Activated CD4-positive, alpha-beta T cell treated with anti-CD3 and anti-CD28 coated beads, Interleukin-10, Interleukin-2, amounts not matched to agents 100 ng/mL and 50 ng/mL, durations not matched to agents 16 hours and 8 hours (primary cell): ENCODE measurements around the gene OSBPL2.
A peak's percentile ranks its signal among the peaks of the same experiment; 100 is the strongest.

Source experiments
- DNase-seq: peaks from one replicate; pipeline ENCODE4 v3.0.0-alpha.2; 2020

OSBPL2 gene

DNA sequence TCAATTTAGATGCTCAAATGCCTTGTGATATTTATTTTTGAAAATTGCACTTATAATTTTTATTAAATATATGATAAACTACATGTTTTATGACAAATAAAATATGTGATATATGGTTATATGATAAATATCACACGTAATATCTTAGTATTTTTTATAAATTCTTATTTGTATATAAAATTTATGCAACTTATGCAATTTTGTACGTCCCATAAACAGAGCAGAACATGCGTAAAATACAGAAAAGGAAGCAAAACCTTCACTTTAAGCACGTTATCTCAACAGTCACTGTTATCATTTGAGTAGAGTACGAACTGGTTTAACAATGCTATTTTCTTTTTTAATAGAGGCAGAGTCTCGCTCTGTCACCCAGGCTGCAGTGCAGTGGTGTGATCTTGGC is 48.8 kb downstream of the OSBPL2 start:
- no peak for DNase-seq

GRCh38 chr20:62287759-62288534 is 49.6 kb downstream of the OSBPL2 start:
- no peak for DNase-seq

- no peak for DNase-seq
Observed at GRCh38 chr20:62288535-62289105, 50.3 kb downstream of the OSBPL2 start.

GRCh38 chr20:62289131-62289530 is 50.8 kb downstream of the OSBPL2 start:
- DNase-seq = no peak

GRCh38 chr20:62289898-62290297 is 51.6 kb downstream of the OSBPL2 start:
- no peak for DNase-seq

GRCh38 chr20:62291251-62292066 is 53.1 kb downstream of the OSBPL2 start:
- DNase-seq = no peak

GRCh38 chr20:62292108-62292507 is 53.8 kb downstream of the OSBPL2 start:
- no peak for DNase-seq

DNA sequence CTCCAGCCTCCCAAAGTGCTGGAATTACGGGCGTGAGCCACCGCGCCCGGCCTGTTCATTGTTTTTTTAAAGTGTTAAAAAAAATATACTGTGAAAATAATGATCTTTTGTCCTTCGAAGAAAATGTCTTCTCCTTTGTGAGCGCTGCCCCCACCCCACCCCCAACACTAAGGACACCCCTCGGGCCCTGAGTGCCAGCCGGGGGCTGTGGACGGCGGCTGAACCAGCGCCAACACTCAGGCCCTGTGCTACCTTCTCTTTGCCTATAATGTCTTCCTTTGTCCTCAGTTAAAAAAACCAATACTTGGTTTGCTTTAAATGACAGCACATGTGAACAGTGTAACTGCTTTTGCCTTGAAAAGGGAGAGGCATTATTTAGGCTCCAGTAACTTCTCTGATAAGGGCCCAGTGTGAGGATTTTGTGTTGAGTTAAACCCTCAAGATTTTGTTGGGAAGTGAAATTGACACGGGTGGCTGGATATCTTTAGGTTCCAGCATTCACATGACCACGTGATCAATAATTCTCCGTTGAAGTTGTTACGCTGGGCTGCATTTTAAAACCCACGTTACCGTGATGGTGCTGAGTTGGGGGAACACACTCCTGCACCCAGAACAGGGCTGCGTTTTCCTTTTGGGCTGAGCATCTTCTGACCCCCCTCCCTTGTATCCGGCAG is 54.9 kb downstream of the OSBPL2 start:
- no peak for DNase-seq

GRCh38 chr20:62293946-62294345 is 55.6 kb downstream of the OSBPL2 start:
- no peak for DNase-seq

DNA sequence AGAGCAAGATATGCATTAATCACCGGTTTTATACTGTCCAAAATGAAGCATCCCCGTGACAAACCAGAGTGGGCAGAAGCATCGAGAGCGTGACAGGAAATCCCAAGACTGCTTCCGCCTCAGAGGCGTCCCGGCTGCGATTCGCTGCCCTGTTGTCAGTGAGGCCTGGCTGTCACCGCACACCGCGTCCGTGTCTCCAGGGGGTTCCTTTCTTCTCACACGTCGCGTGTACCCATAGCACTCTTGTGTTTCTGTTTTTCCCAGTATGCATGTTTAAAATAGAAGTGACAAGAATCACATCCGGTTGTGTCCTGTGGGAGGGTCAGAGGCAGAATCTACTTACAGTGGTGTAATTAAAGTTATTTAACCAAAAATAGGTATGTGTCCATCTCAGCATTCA is 56.2 kb downstream of the OSBPL2 start:
- no peak for DNase-seq

DNA sequence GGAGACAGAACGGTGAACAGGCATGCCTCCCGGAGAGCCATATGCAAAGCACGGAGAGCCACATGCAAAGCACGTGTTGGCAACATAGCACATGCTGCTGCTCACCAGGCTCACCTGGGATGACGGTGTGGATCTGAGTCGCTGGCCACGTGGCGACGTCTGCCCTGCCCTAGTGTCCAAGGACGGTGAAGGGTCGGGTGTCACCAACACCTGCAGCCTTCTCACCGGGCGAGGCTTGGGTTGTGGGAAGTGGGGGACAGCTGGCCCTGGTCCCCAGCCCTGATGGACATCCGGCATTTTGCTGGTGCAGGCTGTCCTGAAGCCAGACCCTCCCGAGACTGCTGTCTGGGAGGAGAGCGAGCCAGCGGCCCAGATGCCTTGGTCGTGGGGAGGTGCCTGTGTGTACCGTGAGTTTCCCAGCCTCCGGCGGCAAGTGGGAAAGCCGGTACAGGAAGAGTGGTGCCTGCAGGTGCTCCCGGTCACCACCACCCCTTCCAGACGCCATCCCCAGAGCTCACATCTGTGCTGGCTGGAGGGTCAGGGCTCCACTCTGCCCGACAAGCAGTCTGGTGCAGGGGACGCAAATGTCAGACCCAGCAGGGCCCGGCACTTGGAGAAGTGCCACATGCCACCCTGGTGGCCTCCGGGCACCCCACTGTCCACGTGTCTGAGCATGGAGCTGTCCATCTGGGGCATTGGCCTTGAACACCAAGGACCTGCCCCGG is 58.6 kb downstream of the OSBPL2 start:
- no peak for DNase-seq

- no peak for DNase-seq
Observed at GRCh38 chr20:62297449-62298227, 59.3 kb downstream of the OSBPL2 start.

- no peak for DNase-seq
Observed at GRCh38 chr20:62298577-62299249, 60.4 kb downstream of the OSBPL2 start.

GRCh38 chr20:62299666-62300236 is 61.4 kb downstream of the OSBPL2 start:
- DNase-seq = no peak

GRCh38 chr20:62300319-62300718 is 62.0 kb downstream of the OSBPL2 start:
- DNase-seq = no peak

DNA sequence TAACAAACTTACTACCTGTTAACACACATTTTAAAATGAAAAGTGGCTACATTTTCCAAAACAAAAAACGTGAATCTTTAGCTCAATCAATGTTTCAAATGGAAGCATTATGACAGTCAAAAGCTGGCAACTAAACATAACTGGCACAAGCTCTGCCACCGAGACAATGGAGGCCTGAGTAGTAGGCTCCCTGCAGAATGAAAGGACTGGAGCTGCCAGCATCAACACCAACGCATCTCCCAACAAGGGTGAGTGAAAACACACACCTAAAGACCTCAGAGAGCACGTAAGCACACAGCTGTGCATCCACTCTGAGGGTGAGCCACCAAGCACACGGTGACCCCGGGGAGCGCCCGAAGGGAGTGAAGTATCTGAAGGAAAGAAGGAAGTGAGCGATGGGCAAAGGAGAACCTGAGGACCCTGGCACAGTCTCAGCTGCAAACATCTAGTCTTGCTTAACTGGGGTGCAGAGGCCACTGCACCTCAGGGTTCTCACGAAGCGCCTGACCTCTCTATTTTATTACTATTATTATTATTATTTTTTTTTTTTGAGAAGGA is 62.9 kb downstream of the OSBPL2 start:
- DNase-seq = no peak

DNA sequence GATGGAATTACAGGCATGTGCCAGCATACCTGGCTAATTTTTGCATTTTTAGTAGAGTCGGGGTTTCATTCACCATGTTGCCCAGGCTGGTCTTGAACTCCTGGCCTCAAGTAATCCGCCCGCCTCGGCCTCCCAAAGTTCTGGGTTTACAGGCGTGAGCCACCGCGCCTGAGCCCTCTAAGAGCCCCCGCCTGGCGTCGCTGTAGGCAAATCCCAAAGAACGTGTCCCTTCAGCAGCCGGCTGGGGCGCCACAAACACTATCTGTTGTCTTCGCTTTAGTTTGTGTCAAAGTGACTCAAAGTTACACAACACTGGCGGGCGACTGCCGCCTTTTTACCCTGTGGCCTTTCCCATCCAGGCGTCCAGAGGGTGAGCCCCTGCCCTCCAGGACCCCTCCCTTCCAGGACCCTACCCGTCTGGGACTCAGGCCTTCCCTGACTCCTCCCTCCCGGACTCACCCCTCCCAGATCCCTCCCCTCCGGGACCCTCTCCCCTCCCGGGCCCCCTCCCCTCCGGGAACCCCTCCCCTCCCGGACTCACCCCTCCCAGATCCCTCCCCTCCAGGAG is 63.5 kb downstream of the OSBPL2 start:
- DNase-seq = peak; percentile 94

GRCh38 chr20:62302341-62303061 is 64.2 kb downstream of the OSBPL2 start, which contains the start of gene ADRM1:
ADRM1 (plus strand) TSS chr20:62302997; CDS start chr20:62303569, 572 bp downstream.
- DNase-seq = peak; percentile 98

GRCh38 chr20:62303062-62303339 is 64.7 kb downstream of the OSBPL2 start:
- no peak for DNase-seq
